Epithelial cell of prostate (primary cell): Measurements from ENCODE around the gene ECI1.
"Not testable (repeated sequence)": the region's sequence is repeated elsewhere in the genome, so short reads cannot be mapped to it uniquely, and the experiment has no call there.

Source experiments
- DNase-seq: peaks from one replicate; pipeline ENCODE4 v3.0.0-alpha.2; 2011; ENCODE audit warnings: low read depth, low spot score
- H3K27ac ChIP-seq: fragments of 450-650 bp; 2 replicates; pipeline ENCODE4 v1.5.1; 2017; ENCODE audit warnings: mild to moderate bottlenecking

ECI1 gene

DNA sequence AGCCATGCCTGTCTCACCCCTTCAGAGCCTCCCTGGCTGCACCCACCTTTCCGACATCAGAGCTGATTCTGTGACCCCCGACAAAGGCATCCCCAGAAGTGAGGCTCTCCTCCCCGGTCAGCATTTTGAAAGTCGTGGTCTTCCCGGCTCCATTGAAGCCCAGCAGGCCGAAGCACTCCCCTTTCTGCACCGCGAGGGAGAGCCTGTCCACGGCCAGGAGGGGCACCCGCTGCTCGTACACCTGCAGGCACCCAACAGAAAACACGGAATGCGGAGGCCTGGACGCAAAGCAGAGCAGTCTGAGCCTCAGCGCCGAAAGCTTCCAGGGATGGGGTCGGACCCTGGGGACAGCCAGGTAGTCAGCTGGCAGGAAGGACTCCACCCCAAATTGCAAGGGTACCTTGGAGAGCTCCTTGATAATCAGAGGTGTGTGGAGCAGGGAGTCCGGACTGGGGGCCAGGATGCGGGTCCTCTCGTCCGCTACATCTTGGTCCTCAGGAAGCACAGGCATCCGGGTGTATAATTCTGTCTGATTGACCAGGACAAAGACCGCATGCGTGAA lies 29.7 kb upstream of the ECI1 start:
- H3K27ac ChIP-seq, result no peak overlapping the region
- no peak for DNase-seq

DNA sequence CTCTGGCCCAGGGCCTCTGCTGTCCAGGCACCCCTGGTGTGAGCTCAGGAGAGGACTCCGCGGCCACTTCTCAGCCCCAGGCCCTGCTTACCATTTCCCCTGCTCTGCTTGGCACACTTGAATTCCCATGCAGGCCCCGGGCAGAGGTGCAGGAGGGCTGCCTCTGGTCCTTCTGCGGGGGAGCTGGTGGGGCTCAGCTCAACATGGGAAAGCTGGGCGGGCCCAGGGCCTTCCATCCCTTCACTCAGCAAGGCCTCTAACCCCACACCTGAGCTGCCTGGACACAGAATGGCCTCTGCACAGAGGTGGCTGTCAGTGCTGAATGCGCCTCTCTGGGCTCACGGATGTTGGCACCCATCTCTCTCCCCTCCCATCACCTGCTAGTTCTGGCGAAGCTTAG lies 29.1 kb upstream of the ECI1 start:
- H3K27ac ChIP-seq, result no peak overlapping the region
- no peak for DNase-seq

DNA sequence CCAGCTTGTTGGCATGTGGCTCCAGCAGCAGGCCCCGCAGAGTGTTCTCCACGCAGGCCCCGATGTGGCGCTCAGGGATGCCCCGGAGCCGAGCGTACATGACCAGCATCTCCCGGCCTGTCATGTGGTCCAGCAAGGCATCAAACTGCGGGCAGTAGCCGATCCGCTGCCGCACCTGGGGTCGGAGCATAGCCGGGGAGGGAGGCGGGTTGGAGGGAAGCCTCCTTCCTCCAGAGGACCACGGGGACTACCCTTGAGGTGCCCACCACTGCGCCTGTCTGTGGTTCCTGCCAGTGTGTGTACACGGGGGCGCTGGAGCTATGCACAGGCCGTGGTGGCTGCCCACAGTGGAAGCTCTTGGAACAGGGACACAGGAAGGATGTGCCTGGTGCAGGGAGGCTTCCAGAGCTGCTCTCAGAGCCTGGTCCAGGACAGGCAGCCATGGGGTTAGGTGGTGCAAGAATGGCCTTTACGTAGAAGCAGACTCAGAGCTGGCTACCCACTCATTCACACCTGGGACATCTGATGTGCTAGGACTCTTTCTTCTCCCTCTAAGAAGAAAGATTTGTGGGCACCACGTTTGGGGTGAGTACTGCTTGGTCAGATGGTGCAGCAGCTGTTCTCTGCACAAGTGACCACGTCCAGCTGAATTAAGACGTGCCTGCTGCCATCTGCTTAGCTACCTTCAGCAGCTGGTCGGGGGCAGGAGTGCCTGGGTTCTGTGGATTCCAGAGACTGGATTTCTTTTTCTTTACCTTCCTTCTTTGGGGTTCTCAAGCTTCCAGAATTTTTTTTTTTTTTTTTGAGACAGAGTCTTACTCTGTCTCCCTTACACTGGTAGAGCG lies 27.8 kb upstream of the ECI1 start:
- no peak overlapping the region for H3K27ac ChIP-seq
- DNase-seq, result no peak

DNA sequence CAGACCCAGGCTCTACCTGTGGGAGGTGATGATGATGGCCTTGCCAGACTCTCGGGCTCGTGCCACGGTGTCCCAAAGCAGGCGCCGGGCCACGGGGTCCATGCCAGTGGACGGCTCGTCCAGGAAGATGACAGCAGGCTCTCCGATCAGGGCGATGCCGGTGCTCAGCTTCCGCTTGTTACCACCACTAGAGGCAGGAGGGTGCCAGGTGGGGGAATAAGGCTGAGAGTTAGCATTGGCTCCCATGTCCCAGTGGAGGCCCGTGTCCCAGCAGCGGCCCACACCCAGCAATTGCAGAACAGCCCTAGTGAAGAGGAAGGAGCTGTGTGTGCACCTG lies 26.9 kb upstream of the ECI1 start:
- H3K27ac ChIP-seq, result no peak overlapping the region
- DNase-seq, result no peak

DNA sequence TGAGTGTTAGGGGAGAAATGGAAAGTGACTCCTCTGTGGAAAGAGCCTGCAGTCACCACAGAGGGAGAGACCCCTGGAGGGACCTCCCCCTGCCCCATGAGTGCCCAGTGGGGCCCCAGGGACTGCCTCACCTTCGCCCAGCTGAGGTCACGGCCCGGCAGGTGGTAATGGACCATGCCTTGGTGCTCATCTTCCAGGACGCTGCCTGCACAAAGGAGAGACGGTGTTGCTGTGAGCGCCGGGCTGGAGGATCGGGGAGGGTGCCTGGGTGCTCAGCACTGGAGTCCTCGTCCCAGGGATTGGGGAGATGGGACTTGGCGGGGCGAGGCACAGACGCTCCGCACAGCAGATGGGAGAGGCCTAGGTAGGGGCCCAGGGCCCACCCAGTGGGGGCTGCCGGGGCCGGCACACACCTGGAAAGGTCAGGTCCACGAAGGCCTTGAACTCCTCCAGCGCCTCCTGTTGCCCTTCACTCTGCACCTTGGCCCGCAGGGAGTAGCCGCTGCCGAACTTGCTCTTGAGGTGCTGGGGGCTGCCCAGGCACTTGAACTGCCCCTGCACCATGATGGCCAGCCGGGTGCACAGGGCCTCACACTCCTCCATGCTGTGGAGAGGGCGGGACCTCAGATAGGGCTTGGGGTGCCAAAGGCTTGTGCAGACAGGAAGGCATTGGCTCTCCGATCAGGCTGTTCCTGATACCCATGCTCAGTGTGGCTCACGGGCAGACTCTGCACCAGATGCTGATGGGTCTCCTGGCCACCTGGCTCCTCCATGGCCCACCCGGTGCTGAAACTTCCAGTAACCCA lies 26.3 kb upstream of the ECI1 start:
- DNase-seq, result no peak

DNA sequence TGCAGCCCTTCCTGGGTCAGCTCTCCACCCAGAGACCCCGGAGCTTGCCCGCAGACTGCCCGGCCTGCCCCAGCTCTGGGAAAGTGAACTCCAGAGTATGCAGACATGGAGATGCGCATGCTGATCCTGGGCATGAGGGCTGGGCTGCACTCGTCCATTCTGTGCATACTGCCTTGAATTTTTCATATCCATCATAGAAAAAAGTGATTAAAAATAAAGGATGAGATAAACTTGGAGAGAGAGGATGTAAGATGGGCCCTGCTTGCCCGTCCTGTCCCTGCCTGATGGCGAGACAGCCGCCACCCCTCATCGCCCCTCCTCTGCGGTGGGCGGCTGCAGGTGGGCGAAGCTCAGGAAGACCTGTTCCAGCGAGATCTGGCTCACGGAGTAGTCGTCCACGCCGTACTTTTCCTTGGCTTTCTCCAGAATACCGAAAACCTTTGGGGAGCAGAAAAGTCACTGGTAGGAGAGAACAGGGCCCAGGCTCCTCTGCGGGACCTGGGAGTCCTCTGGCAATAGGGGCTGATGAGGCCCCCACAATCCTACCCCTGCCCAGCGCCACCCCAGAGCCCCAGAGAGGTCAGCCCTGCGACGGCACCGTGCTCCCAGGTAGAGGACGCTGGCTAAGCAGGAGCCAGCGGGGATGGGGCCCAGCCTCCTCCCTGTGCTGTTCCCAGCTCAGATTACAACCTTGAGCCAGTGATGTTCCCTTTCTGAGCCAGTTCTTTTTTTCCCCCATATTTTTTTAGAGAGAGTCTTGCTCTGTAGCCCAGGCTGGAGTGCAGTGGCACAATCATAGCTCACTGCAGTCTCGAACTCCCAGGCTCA lies 25.2 kb upstream of the ECI1 start:
- H3K27ac ChIP-seq, result no peak overlapping the region
- DNase-seq, result no peak

More for the DNA sequence above, 26.3 kb upstream of the ECI1 start:
- no peak overlapping the region for H3K27ac ChIP-seq

DNA sequence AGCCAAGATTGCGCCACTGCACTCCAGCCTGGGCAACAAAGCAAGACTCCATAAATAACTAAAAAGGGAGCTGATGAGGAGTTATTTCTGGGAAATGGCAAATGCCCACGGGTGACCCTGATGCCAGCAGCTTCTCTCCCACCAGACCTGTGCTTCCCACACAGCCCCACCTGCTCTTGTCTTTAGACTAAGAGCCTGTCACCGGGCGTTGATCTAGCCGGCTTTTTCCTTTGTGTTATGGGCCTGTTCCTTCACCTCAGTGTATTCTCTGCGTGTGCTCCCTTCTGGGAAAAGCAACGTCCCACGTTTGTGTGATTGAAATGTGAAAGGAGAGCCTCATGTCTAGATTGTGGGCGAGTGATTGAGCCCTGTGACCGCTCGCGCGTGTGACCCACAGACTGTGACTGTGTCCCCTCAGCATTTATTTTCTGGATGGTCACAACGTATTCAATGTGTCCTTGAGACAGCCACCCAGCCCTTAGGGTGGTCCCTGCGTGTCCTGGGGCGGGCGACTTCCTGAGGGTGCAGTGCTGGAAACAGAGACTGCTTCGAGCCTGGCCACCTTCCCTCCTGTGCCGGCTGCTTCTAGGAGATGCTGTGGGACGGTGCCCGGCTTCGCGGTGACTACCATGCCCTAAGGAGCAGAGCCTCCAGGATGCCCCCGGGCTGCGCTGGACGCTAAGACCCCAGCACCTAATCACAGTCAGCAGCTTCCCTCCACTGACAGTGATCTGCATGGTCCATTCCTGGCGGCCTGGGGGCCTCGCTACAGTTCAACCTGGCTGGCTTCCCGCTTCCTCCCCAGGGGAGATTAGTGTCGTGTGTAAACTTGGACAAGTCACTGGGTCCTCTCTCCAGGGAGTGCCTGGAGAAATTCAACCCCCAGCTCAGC lies 24.3 kb upstream of the ECI1 start:
- no peak for DNase-seq
- no peak overlapping the region for H3K27ac ChIP-seq

DNA sequence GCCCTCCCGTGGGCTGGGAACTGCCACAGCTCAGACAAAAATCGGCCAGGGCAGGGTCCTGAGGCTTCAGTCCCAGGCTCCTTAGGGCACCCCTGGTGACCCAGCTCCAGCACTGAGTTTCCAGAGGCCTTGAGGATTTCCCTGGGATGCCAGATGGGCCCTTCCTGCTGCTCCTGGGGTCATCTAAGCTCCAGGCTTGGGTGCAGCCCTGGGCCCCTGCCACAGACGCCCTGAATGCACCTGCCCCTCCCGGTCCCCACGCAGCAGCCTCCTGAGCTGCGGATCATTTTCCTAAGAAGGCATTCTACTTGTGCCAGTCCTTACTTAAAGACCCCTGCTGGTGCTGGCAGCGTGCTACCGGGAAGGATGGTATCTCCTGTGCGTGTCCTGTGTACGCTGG lies 22.5 kb upstream of the ECI1 start:
- no peak overlapping the region for H3K27ac ChIP-seq
- no peak for DNase-seq

DNA sequence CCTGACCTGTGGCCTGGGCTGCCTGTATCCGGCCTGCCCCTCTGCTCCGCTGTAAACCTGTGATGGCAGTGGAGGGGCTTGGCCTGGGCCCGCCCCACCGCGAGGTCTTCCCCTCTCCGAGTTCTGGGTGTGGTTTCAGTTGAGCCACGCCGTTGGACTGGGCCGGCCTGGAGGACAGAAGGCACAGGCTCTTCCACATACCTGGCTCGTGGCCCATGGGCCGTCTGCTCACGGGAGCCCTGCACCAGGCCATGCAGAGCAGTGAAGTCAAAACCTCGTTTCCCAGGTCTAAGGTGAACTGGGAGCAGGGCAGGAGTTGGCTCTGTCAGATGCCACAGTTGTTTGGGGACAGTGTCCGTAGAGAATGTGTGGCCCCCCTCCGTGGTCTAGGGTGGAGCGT lies 22.1 kb upstream of the ECI1 start:
- no peak overlapping the region for H3K27ac ChIP-seq
- DNase-seq, result no peak

DNA sequence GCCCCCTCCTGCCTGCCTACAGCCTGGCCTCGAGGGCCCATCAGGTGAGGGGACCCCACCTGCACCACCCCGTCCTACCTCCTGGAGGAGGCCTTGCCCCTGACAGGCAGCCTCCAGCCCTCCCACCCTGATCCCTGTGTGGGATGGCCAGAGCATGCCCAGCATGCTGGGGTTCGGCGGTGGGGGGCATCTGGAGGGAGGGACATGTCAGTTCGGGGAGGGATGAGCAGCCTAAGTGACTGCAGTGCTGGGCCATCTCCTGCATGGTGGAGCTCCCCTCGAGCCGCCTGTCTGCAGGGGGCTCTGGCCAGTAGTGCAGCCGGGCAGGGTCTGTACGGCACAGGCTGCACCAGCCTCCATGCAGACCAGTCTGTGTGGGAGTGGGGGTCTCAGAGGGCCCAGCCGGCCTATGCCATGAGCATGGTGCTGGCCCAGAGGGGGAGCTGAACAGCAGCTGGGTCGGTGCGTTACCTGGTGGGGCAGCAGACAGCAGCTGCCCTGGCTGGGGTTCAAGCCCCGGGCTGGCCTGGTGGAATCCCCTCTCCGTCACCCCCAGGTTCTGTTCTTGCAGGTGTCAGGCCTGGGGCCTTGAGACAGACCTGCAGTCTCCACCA lies 20.6 kb upstream of the ECI1 start:
- no peak overlapping the region for H3K27ac ChIP-seq
- DNase-seq, result no peak

DNA sequence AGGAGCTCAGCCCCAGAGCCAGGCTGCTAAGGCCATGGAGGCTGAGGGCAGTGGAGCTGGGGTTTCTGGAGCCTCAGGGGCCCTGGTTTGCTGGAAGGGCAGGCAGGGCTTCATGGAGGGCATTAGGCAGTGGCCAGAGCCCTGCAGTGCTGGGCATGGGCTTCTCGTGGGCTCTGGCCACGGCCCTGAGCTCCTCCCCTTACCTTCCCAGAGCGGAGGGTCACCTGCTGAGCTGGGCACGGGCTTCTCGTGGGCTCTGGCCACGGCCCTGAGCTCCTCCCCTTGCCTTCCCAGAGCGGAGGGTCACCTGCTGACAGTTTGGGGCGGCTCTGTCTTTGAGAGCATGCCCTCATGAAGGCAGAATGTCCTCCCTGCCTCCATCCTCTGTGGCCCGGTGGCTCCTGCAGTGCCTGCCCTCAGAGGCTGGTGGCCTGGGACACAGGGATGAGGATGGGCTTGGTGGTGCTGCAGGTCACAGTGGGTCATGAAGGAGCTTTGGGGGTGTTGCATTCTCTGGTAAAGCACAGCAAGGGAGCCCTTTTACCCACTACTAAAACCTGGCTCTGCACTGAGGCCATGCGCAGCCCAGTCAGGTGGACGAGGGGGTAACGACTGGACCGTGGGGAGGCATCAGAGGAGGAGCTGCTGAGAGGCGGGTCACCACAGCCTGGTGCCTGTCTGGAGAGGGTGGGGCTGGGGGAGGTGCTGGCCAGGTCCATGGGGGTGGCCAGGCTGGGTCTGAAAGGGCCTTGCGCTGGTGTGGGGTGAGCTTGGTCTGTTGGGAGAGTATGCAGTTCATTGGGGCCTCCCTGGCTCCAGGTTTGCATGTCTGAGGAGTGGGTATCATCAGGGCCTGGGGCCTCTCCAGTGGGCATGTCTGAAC lies 19.4 kb upstream of the ECI1 start:
- no peak overlapping the region for H3K27ac ChIP-seq
- no peak for DNase-seq

DNA sequence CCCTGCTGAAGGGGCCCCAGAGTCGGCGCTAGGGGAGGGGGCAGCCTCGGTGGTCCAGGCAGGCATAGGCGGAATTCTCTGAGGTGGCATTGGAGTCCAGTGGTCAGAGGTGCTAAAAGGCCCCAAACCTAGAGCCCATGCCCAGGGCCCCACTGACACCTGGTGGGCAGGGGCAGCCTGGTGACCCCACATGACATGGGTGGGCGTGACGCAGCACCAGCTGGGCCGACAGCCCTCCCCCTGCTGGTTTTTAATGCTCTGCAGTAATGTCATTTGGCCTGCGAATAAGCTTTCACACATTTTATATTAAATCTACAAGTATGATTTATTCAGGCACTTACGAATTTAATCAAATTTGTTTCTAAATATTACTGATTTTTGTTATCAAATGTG lies 18.7 kb upstream of the ECI1 start:
- DNase-seq, result no peak
- H3K27ac ChIP-seq, result no peak overlapping the region

DNA sequence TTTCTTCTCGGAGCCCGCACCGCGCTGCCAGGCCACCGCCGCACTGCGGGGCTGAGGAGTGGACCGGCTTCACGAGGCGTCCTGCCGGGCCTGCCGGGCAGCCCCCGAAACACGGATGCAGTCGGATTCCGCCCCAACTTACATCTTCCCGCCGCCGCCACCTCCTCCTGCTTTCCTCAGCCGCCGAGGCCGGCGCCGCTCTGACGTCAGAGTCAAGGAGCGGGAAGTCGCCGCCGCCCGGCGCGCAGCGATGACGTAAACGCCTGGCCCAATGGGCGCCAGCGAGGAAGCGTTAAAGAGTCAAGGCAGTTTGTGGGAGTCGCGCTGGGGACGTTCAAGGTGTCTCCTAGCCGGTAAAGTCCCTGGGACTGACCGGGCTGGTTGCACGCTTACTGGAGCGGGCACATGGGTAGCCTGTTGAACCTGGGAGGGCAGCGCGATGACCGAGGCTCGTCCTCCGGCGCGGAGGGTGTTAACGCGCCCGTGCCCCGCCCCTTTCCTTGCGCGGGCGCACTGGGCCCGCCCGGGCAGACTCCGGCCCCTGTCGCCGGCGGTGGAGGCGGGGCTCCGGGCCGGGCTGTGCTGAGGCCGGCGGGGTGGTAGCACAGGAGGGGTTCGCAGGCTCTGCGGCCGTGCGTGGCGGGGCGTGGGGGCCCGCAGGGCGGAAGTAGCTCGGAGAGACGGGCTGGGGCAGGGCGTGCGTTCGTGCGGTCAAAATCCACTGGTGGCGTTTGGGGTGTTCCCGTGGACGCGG lies 16.7 kb upstream of the ECI1 start, which contains the start of gene RNPS1:
Gene RNPS1 (minus strand): TSS at position 214 of the 754 bp plus-strand sequence. CDS start 3,483 bp downstream, outside the sequence.
- DNase-seq, result peak; percentile 83
- peak within 1 kb of the TSS; percentile 93 for H3K27ac ChIP-seq

DNA sequence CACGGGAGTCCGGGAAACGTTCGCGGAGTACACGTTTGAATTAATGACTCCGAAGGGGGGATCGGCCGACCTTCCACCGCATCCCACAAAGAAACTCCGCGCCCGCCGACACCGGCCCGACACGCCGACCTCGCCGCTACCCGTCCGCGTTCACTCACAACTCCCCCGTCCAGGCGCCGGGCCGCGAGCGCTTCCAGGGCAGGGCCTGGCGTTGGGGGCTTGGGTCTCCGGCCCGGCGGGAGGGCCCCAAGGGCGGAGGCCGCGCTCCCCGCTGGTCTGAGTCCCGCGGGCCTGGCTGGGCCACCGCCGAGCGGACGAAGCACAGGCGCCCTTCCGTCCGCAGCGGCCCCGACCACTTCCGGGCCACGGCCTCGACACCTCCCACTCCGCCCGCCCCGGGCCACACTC lies 16.1 kb upstream of the ECI1 start:
- not testable (repeated sequence) for DNase-seq
- peak overlapping the region; percentile 93 for H3K27ac ChIP-seq

DNA sequence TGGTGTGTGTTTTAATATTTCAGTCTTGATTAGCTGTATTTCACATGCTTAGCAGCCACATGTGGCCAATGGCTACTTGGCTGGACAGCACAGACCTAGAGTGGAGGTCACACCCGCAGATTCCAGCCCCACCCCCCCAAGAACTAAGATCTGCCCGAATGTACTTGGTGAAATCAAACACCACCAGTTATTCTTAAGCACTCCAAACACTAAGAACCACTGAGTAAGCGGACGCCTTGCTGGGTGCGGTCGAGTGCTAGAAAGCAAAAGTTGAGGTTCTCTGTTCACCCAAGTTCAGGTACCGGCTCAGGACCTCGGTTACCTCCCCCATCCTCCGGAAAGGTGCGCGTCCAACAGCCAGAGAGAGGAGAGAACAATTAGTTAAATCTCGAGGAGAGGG lies 15.5 kb upstream of the ECI1 start:
- H3K27ac ChIP-seq, result peak overlapping the region; percentile 93
- DNase-seq, result not testable (repeated sequence)

DNA sequence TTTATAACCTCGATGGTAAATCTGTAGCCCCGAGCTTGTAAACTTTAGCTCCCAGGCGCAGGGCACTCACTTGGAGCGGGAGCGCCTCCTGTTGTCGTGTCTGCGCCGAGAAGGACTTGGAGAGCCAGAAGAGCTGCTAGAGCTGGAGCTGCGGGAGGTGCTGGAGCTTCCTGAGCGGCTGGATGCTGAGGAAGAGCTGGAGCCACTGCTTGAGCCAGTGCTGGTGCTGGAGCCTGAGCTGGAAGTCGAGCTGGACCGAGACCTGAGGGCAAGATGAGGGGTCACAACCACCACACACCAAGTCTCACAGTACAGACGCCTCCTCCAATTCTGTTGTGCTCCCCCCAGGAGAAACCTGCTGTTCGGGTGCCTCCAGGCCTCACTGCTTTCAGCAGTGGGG lies 11.6 kb upstream of the ECI1 start:
- DNase-seq, H3K27ac ChIP-seq: not testable (repeated sequence)

DNA sequence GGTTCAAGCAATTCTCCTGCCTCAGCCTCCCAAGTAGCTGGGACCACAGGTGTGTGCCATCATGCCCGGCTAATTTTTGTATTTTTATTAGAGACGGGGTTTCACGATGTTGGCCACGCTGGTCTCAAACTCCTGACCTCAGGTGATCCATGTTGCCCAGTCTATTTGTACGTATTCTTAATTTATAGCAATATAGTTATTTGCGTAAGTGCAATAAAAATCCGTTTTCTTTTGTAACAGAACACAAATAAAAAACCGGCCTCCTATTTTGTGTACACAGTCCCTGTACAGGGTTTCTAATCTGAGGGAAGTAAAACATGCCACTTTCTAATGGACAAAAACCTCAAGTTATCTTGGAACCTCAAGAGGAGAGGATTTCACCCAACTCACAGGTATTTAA lies 8.9 kb upstream of the ECI1 start:
- no peak overlapping the region for H3K27ac ChIP-seq
- DNase-seq, result no peak
